CD4-positive, CD25-positive, alpha-beta regulatory T cell (primary cell): ENCODE measurements around the gene DCAF5. TPM values are rescaled to one million over a fixed set of nuclear protein-coding genes. Genes with fewer than 3 reads are reported as not detected.
"Not testable (repeated sequence)": the region's sequence is repeated elsewhere in the genome, so short reads cannot be mapped to it uniquely, and the experiment has no call there.

Source experiments
- ATAC-seq, 2 donors: fragments of 150-1000 bp; cut with Tn5 transposase; one replicate each; pipeline ENCODE4 v1.10.0; 2021; ENCODE audit warnings: low read depth in 2 of 2, moderate number of reproducible peaks in 2 of 2, moderate library complexity in 1 of 2
- DNase-seq, 3 donors: peaks; one replicate each; pipeline versions ENCODE4 v3.0.0 to v3.0.0-alpha.2; 2012 to 2022; ENCODE audit warnings: mixed read lengths in 1 of 3
- H3K27ac ChIP-seq: one replicate; pipeline ENCODE4 v1.7.0; 2013; ENCODE audit warnings: mild to moderate bottlenecking, low read length; ENCODE audit not compliant: insufficient read depth, poor library complexity, severe bottlenecking
- H3K27me3 ChIP-seq: one replicate; pipeline ENCODE4 v1.7.0; 2013; ENCODE audit warnings: low read length; ENCODE audit not compliant: control insufficient read depth, insufficient read depth
- H3K36me3 ChIP-seq: one replicate; pipeline ENCODE4 v1.7.0; 2013; ENCODE audit warnings: mild to moderate bottlenecking, low read length, moderate library complexity; ENCODE audit not compliant: control insufficient read depth, insufficient read depth
- H3K4me1 ChIP-seq: 2 replicates; pipeline ENCODE4 v1.7.0; 2013; ENCODE audit warnings: mild to moderate bottlenecking, low read length; ENCODE audit not compliant: insufficient read depth, control insufficient read depth, poor library complexity, severe bottlenecking
- H3K4me3 ChIP-seq: one replicate; pipeline ENCODE4 v1.7.0; 2013; ENCODE audit warnings: low read depth, mild to moderate bottlenecking, low read length, moderate library complexity
- H3K9me3 ChIP-seq, 2 experiments: 1 replicate in 1 of 2; 2 replicates in 1 of 2; pipeline ENCODE4 v1.7.0; 2013; ENCODE audit warnings: low read length in 2 of 2, mild to moderate bottlenecking in 1 of 2, moderate library complexity in 1 of 2; ENCODE audit not compliant: control insufficient read depth in 2 of 2
- H3K27ac Mint-ChIP-seq, 3 donors: one replicate each; pipeline ENCODE4 v1.8.0; 2020 to 2022; ENCODE audit warnings: mild to moderate bottlenecking in 3 of 3, mixed read lengths in 3 of 3, moderate library complexity in 2 of 3
- H3K27me3 Mint-ChIP-seq: one replicate; pipeline ENCODE4 v1.8.0; 2022; ENCODE audit warnings: mild to moderate bottlenecking, mixed read lengths
- H3K36me3 Mint-ChIP-seq: one replicate; pipeline ENCODE4 v1.8.0; 2020; ENCODE audit warnings: mixed read lengths
- H3K4me1 Mint-ChIP-seq, 4 donors: one replicate each; pipeline ENCODE4 v1.8.0; 2020 to 2022; ENCODE audit warnings: mixed read lengths in 4 of 4, mild to moderate bottlenecking in 1 of 4
- H3K4me3 Mint-ChIP-seq, 4 donors: one replicate each; pipeline ENCODE4 v1.8.0; 2020 to 2022; ENCODE audit warnings: mild to moderate bottlenecking in 4 of 4, mixed read lengths in 4 of 4, moderate library complexity in 3 of 4
- H3K9me3 Mint-ChIP-seq, 7 donors: one replicate each; pipeline ENCODE4 v1.8.0; 2020 to 2022; ENCODE audit warnings: mixed read lengths in 7 of 7, mild to moderate bottlenecking in 3 of 7, moderate library complexity in 2 of 7
- polyA plus RNA-seq, 4 donors: library from polyadenylated mRNA; unstranded; fragments of 300-500 nt; fragmentation: Illumina TruSeq; gene quantifications; one replicate each; pipeline ENCODE4 v1.2.3, GENCODE V29; 2021
- total RNA-seq: library from RNA; stranded (reverse); gene quantifications from one replicate; pipeline ENCODE4 v1.2.3, GENCODE V29; 2022

The DCAF5 gene
- total and polyA plus RNA-seq, 5 donors from 2014 or later = 43.9 to 56.9 (median 53.5) TPM

DNA sequence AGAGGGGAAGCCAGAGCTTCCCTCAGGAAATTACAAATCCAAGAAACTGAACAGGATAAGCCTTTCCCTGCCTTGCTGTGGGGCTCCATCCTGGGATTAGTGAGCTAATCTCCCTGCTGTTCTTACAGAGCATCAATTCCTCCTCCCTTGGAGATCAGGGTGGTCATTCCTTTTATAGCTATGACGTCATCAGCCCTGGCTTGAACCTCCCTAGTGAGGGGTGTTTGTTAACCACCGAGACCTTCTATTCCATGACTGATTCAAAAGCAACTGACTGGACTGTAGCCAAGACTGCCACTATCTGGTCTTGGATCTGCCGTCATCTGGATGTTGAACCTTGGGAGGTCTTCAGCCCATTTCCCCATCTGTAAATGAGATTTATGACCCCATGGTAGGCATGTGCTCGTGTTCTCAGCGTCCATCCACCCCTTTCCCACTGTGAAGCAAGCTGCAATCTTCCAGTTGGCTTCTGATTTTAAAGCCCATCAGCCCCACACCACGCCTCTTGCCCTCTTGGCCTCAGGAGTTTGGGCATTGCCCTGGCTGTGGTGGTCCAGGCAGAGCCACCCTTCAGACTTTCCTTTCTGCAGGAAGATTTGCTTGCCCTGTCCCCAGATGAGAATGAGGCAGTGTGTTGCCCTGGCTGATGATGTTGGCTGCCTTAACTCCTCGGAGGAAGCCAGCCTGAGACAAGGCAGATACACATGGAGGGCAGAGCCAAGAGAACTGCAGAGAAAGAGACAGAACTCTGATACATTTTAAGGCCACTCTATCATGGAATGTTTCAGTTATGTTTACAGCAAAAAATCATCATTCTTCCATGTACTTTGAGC, 114.2 kb downstream of the DCAF5 start:
- Mint-ChIP-seq H3K4me1 (peaks cover 0 to 9% (median 5%) of the 10 kb centered on the region in 4 donors), H3K36me3 (no peaks in the 10 kb centered on the region), H3K4me3 (no peak overlapping the region), H3K9me3 (peaks cover 0 to 1% (median 0%) of the 10 kb centered on the region in 7 donors), H3K27me3 (peaks cover 45% of the 10 kb centered on the region), H3K27ac (peak overlapping the region in 1 of 3 donors; percentile 83)
- ATAC-seq = no peak
- Histone ChIP-seq H3K4me3 (no peak overlapping the region), H3K36me3 (no peaks in the 10 kb centered on the region), H3K27me3 (peaks cover 12% of the 10 kb centered on the region), H3K9me3 (no peaks in the 10 kb centered on the region), H3K4me1 (no peaks in the 10 kb centered on the region), H3K27ac (no peak overlapping the region)
- no peak for DNase-seq

DNA sequence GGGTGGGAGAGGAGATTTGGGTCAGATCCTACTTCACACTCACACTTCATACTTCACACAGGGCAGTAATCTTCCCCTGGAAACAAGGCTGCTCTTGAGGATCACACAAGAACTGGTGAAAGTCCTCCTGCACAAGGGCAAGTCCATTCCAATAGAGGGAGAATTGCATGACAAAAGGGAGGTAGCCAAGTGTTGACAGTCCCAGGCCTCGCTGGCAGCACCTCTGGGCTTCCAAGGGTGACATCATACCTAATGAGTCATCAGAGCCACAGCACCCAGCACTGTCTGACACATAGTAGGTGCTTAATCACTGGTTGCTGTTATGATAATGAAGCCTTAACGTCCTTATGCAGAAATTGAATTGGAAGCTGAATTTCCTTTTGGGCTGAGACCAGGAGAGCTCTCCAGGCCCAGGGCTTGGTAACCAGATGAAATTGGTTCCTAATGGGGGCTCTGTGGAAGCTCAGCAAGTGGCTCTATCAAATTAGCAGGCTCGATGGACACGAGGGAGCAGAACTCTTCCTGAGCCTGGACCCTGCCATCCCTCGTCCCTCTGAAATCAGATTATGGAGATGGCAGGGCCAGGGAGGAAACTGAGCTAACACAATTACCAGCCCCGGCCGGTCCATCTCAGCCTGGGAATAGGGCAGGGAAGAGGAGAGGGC, 115.0 kb downstream of the DCAF5 start:
- DNase-seq = no peak
- no peak for ATAC-seq
- H3K9me3 ChIP-seq = no peaks in the 10 kb centered on the region
- no peak overlapping the region for H3K27ac Mint-ChIP-seq
- peaks cover 0 to 7% (median 4%) of the 10 kb centered on the region in 4 donors for H3K4me1 Mint-ChIP-seq
- H3K4me3 Mint-ChIP-seq = no peak overlapping the region
- no peaks in the 10 kb centered on the region for H3K36me3 ChIP-seq
- peaks cover 0 to 1% (median 0%) of the 10 kb centered on the region in 7 donors for H3K9me3 Mint-ChIP-seq
- peaks cover 40% of the 10 kb centered on the region for H3K27me3 Mint-ChIP-seq
- H3K36me3 Mint-ChIP-seq = no peaks in the 10 kb centered on the region
- H3K4me3 ChIP-seq = no peak overlapping the region
- no peak overlapping the region for H3K27ac ChIP-seq
- no peaks in the 10 kb centered on the region for H3K4me1 ChIP-seq
- H3K27me3 ChIP-seq = peaks cover 9% of the 10 kb centered on the region

DNA sequence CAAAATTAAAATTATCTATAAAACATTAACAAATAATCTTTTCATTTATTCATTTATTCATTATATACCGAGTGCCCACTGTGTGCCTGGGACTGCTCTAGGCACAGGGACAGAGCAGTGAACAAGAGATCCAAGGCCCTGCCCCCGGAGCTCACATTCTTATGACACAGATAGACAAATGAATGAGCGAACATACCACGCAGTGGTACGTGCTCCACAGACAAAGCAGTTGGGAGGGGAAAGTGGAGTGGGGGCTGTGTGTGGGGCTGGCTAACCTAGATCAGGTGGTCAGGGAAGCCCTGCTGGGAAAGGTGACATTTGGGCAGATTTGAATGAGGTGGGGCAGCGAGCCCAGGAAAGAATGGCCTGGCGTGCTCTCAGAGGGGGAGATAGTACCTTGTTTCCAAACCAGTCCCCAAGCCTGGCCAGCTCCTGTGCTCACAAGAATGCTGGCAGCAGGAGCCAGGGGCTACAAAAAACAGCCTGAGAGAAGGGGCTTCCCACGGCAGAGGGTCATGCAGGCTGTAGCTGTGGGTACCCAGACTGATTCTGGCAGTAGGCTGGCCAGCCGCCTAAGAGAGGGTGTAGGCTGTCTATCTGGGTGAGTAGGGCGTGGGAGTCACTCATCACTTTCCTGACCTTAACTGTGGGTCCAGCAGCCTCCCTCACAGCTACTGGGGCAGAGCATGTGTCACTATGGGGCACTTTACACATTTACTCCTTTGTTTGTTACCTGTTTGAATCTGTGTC, 116.0 kb downstream of the DCAF5 start:
- no peaks in the 10 kb centered on the region for H3K9me3 ChIP-seq
- Mint-ChIP-seq H3K9me3 (peaks cover 0 to 1% (median 0%) of the 10 kb centered on the region in 7 donors), H3K4me1 (peaks cover 0 to 2% (median 0%) of the 10 kb centered on the region in 4 donors), H3K27ac (peak overlapping the region in 1 of 3 donors; percentile 18), H3K4me3 (no peak overlapping the region), H3K36me3 (no peaks in the 10 kb centered on the region), H3K27me3 (peaks cover 33% of the 10 kb centered on the region)
- H3K36me3 ChIP-seq = no peaks in the 10 kb centered on the region
- H3K4me1 ChIP-seq = no peaks in the 10 kb centered on the region
- ATAC-seq (no peak), DNase-seq (no peak)
- peaks cover 9% of the 10 kb centered on the region for H3K27me3 ChIP-seq
- no peak overlapping the region for H3K4me3 ChIP-seq
- no peak overlapping the region for H3K27ac ChIP-seq

DNA sequence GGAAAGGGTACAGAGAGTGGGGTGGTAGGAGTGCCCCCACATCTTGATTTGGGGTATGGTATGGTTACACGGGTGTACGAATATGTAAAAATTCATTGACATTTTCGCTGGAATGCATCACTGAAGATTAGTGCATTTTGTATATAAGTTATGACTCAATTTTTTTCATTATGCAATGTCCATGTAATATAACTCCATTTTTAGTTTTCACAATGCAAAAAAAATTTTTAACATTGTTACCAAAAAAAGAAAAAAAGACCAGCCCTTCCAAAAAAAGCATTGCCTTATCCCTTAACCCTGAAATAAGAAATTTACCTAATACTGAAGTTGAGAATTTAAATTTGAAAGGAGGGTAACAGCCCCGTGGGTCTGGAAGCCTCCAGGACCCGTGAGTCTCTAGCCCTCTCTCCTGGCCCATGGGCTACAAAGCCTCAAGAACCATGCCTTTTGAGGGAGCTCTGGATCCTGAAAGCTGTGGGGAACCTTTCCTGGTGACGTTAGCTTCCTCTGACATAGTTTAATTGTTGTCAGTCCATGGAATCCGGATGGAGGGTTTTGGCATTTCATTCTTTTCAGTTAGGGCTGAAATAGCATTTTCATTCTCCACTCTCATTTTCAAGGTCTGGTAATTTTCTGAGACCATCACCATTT, 118.2 kb downstream of the DCAF5 start:
- DNase-seq (no peak), ATAC-seq (no peak)
- Histone ChIP-seq H3K36me3 (no peaks in the 10 kb centered on the region), H3K9me3 (no peaks in the 10 kb centered on the region), H3K27ac (no peak overlapping the region), H3K4me1 (no peaks in the 10 kb centered on the region), H3K4me3 (no peak overlapping the region), H3K27me3 (peaks cover 5% of the 10 kb centered on the region)
- H3K4me1 Mint-ChIP-seq = no peaks in the 10 kb centered on the region
- peaks cover 30% of the 10 kb centered on the region for H3K27me3 Mint-ChIP-seq
- H3K27ac Mint-ChIP-seq = no peak overlapping the region
- H3K36me3 Mint-ChIP-seq = no peaks in the 10 kb centered on the region
- H3K4me3 Mint-ChIP-seq = no peak overlapping the region
- H3K9me3 Mint-ChIP-seq = peaks cover 0 to 1% (median 0%) of the 10 kb centered on the region in 7 donors

DNA sequence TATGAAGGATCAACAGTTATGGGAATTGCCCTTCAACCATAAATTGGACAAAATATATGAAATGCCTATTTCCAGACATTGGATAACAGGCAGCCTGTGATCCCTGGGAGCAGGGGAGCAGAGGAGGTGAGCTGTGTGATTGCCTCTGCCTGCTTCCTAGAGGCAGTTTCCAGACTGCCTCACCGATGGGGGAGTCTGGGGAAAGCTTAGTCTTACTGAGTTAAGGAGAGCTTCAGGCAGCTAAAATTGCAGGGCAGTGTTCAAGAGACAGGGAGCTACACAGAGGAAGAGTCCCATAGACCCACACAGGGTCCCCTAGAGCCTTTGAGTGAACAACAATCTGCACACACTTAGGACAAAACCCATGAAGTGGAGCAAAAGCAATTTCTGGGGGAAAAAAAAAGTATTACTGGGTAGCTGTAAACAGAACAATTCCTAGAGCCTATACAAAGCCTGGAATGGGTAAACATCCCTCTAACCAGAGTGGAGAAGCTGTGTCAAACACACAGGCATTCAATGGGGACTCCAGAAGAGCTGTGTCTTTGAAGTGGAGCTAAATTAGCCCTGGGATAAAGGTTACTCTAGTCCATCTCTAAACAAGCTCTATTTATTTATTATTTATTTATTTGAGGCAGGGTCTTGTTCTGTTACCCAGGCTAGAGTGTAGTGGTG, 125.5 kb downstream of the DCAF5 start:
- peaks cover 25% of the 10 kb centered on the region for H3K27me3 Mint-ChIP-seq
- H3K36me3 Mint-ChIP-seq = no peaks in the 10 kb centered on the region
- H3K4me1 Mint-ChIP-seq = no peaks in the 10 kb centered on the region
- no peak overlapping the region for H3K27ac Mint-ChIP-seq
- Histone ChIP-seq H3K4me3 (no peak overlapping the region), H3K36me3 (no peaks in the 10 kb centered on the region), H3K27me3 (peaks cover 2% of the 10 kb centered on the region), H3K4me1 (no peaks in the 10 kb centered on the region), H3K27ac (no peak overlapping the region), H3K9me3 (no peaks in the 10 kb centered on the region)
- DNase-seq (no peak), ATAC-seq (no peak)
- no peak overlapping the region for H3K4me3 Mint-ChIP-seq
- H3K9me3 Mint-ChIP-seq = no peaks in the 10 kb centered on the region

DNA sequence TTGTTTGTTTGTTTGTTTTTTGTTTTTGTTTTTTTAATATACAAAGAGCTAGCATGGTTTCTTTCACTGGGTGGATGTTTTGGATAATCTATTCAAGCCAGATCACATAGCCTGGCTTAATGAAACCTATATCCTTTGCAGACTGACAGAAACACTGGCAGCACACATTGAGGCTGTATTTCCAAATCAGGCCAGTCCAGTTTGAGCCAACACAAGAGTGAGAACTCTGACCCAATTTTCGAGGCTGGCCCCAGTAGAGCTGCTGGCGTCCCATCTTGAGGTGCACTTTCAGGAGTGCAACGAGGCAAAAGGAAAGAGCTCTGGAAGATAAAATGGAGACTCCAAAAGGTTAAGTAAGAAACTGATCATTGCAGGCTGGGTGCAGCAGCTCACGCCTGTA, 129.9 kb downstream of the DCAF5 start:
- no peak for DNase-seq

DNA sequence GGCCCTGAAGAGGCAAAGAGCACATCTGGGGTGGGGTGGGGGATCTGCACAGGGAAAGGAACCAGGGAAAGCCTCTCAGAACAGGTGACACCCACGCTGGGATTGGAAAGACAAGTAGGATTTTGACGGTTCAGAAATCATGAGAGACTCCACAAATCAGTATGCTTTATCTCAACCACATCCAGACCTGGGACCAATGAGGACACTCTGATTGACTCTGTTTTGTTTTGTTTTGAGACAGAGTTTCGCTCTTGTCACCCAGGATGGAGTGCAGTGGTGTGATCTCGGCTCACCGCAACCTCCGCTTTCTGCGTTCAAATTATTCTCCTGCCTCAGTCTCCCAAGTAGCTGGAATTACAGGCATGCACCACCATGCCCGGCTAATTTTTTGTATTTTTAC, 130.8 kb downstream of the DCAF5 start:
- H3K36me3 ChIP-seq, H3K27ac ChIP-seq, H3K4me3 ChIP-seq, ATAC-seq, H3K27me3 ChIP-seq, H3K27ac Mint-ChIP-seq, H3K9me3 Mint-ChIP-seq, H3K4me1 Mint-ChIP-seq, H3K4me1 ChIP-seq, DNase-seq, H3K36me3 Mint-ChIP-seq, H3K4me3 Mint-ChIP-seq, H3K9me3 ChIP-seq: not testable (repeated sequence)
- peaks cover 16% of the 10 kb centered on the region for H3K27me3 Mint-ChIP-seq

More for the DNA sequence above, 129.9 kb downstream of the DCAF5 start:
- Mint-ChIP-seq H3K27ac (no peak overlapping the region), H3K4me3 (no peak overlapping the region), H3K9me3 (no peaks in the 10 kb centered on the region), H3K27me3 (peaks cover 20% of the 10 kb centered on the region), H3K36me3 (no peaks in the 10 kb centered on the region), H3K4me1 (no peaks in the 10 kb centered on the region)
- H3K27ac ChIP-seq = no peak overlapping the region
- H3K27me3 ChIP-seq = peaks cover 2% of the 10 kb centered on the region
- no peak for ATAC-seq
- H3K9me3 ChIP-seq = no peaks in the 10 kb centered on the region
- H3K36me3 ChIP-seq = no peaks in the 10 kb centered on the region
- H3K4me1 ChIP-seq = no peaks in the 10 kb centered on the region
- H3K4me3 ChIP-seq = no peak overlapping the region
